Heart right ventricle (tissue), 16 donors: ENCODE data around the gene RPL10A. TPM values are rescaled to one million over a fixed set of nuclear protein-coding genes. Genes with fewer than 3 reads are reported as not detected.

Experiments
- ATAC-seq, 8 donors: fragments of 200-7000 bp; cut with Tn5 transposase; one replicate each; pipeline ENCODE4 v1.9.1; 2020; ENCODE audit warnings: mild to moderate bottlenecking in 8 of 8, moderate library complexity in 8 of 8, moderate number of reproducible peaks in 1 of 8
- DNase-seq, 2 donors: peaks; one replicate each; pipeline ENCODE4 v3.0.0-alpha.2; 2020
- H3K27ac ChIP-seq, 10 donors: fragments of 200-600 bp; sonication (generic) in 2 of 10; one replicate each; pipeline versions ENCODE4 v1.5.0 to v1.8.0; 2020 to 2022; ENCODE audit warnings: mild to moderate bottlenecking in 3 of 10
- H3K27me3 ChIP-seq, 7 donors: fragments of 200-600 bp; one replicate each; pipeline ENCODE4 v1.8.0; 2021 to 2022; ENCODE audit warnings: mild to moderate bottlenecking in 2 of 7
- H3K36me3 ChIP-seq, 9 donors: fragments of 200-600 bp; sonication (generic) in 1 of 9; one replicate each; pipeline versions ENCODE4 v1.5.0 to v1.8.0; 2020 to 2022; ENCODE audit warnings: mild to moderate bottlenecking in 2 of 9
- H3K4me1 ChIP-seq, 9 donors: fragments of 200-600 bp; sonication (generic) in 1 of 9; one replicate each; pipeline versions ENCODE4 v1.5.0 to v1.8.0; 2020 to 2022; ENCODE audit warnings: mild to moderate bottlenecking in 4 of 9
- H3K4me3 ChIP-seq, 10 donors: fragments of 200-600 bp; sonication (generic) in 2 of 10; one replicate each; pipeline versions ENCODE4 v1.5.0 to v1.8.0; 2020 to 2022; ENCODE audit warnings: mild to moderate bottlenecking in 7 of 10, moderate library complexity in 2 of 10
- H3K9me3 ChIP-seq, 11 donors: fragments of 200-600 bp in 10 of 11; sonication (generic) in 2 of 11; one replicate each; pipeline versions ENCODE4 v1.5.0 to v1.8.0; 2013 to 2022; ENCODE audit warnings: mild to moderate bottlenecking in 2 of 11, control low read depth in 1 of 11, moderate library complexity in 1 of 11
- CTCF ChIP-seq, 9 donors: fragments of 200-600 bp; sonication (generic) in 2 of 9; IDR thresholded peaks; one replicate each; pipeline versions ENCODE4 v1.5.0 to v1.8.0; 2021 to 2022; ENCODE audit warnings: antibody characterized with exemption in 9 of 9, mild to moderate bottlenecking in 5 of 9, moderate library complexity in 1 of 9
- WGBS, 2 donors: extraction: QIAGEN DNeasy Blood & Tissue Kit; methylation state at CpG; one replicate each; pipeline ENCODE4 v1.1.7; 2013; ENCODE audit warnings: inconsistent platforms in 1 of 2; 5-methylcytosine and 5-hydroxymethylcytosine counted together
- intact Hi-C, 10 donors: fragments of 100-400 bp; cut with DNase I; formaldehyde crosslinking; loops; one replicate each; pipeline versions ENCODE4 v1.11.1 to v1.14.2; 2022
- polyA plus RNA-seq, 2 donors: library from polyadenylated mRNA; stranded (reverse); fragments of 200-250 nt; gene quantifications; one replicate each; pipeline ENCODE4 v1.2.3, GENCODE V29; 2013
- total RNA-seq, 10 donors: library from RNA; stranded (reverse); fragmentation: NEBNext Ultra II Directional in 3 of 10; extraction: Animal tissue kit (Norgen Biotek cat#: 25700) in 3 of 10; gene quantifications; one replicate each; pipeline versions ENCODE4 v1.2.1 to v1.2.4, GENCODE V29; 2021 to 2023
- donor health status: Arrhythmogenic right ventricular cardiomyopathy.
- donor health status: ischemic (EF 13 %, LVEDD 7.1; RV severe dilation, severe dysfunction).
- donor health status: healthy with polysubstance abuse.
- donor health status: DM: no; HTN: yes; CAD: no.
- donor health status: DM: no; HTN: no; CAD: no.
- donor health status: ischemic (EF 25% LVEDD 6.9; RV normal size, moderate dysfunction).
- donor health status: ischemic (EF 25% LVEDD 5.7; RV mildly dilated, moderate dysfunction).
- donor health status: healthy.
- donor health status: DM: yes; HTN: yes; CAD: no.
- donor health status: Ischemic cardiomyopathy.
- donor health status: ischemic (EF 35%, LVEDD 5.7; RV mildly dilated, moderate dysfunction).
- donor health status: nonischemic (EF 11% LVEDD 7.7; RV severe dilation, severe dysfunction).
- donor health status: DM: yes; HTN: yes; CAD: no.
- donor health status: PGD.
- donor health status: ischemic (EF 29% LVEDD 5.4; RV normal size, mild dysfunction).
- donor health status: nonischemic (EF 23%, LVEDD 6.1; RV moderate dilation, normal function).

RPL10A gene
- total and polyA plus RNA-seq, 12 donors, result 231 to 1,620 (median 529) TPM

DNA sequence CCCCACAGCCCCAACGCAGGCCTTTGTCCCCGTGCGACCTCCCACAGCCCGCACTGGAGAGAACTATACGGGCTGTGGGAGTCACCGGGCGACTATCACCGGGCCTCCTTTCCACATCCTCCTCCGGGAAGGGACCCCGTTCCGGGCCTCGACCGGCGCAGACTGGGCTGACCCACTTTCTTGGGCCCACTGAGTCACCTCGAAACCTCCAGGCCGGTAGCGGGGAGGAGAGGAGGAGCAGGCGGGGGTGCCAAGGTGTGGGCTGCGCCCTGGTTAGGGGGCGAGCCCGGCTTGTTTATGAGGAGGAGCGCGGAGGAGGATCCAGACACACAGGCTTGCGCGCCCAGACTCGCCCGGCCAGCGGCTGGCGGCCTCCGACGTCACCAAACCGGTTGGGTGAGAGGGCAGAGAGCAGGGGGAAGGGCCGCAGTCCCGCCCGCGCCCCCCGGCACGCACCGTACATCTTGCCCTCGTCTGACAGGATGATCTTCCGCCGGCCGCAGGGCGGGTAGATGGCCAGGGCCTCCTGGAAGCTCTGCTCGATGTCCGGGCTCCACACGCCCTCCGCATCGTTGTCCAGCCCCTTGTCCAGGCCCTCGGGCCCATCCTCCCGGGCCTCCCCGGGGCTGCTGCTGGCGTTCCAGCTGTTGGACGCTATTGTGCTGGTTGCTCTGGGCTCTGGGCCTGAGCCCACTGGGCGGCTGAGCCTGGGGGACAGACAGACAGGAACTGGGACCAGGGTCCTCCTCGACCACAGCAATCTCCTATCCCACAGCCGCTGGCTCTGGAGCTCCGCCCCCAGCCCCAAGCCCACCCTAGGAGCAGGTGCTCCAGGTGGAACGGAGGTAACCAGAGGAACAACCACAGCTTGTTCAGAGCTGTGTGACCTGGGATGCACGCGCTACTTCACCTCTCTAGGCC, 18.1 kb downstream of the RPL10A start:
- intact Hi-C loops, result no loop called here
- Histone ChIP-seq H3K4me1 (peaks cover 15 to 67% (median 50%) of the 10 kb centered on the region in 9 donors), H3K27ac (peak overlapping the region; percentile 18 to 79 (median 70)), H3K36me3 (peaks cover 0 to 32% (median 0%) of the 10 kb centered on the region in 9 donors), H3K9me3 (no peaks in the 10 kb centered on the region), H3K27me3 (peaks cover 0 to 15% (median 0%) of the 10 kb centered on the region in 7 donors), H3K4me3 (peak overlapping the region in 8 of 10 donors; percentile 6 to 46 (median 33))
- peak in 7 of 8 donors; percentile 1 to 36 (median 8) for ATAC-seq
- 54 to 60% methylated on average over 60 to 61 of the region's 61 CpGs for WGBS, 2 donors
- peak in 1 of 2 donors; percentile 45 for DNase-seq
- TF ChIP-seq CTCF (IDR thresholded peaks at IDR 0.05), result no peak

DNA sequence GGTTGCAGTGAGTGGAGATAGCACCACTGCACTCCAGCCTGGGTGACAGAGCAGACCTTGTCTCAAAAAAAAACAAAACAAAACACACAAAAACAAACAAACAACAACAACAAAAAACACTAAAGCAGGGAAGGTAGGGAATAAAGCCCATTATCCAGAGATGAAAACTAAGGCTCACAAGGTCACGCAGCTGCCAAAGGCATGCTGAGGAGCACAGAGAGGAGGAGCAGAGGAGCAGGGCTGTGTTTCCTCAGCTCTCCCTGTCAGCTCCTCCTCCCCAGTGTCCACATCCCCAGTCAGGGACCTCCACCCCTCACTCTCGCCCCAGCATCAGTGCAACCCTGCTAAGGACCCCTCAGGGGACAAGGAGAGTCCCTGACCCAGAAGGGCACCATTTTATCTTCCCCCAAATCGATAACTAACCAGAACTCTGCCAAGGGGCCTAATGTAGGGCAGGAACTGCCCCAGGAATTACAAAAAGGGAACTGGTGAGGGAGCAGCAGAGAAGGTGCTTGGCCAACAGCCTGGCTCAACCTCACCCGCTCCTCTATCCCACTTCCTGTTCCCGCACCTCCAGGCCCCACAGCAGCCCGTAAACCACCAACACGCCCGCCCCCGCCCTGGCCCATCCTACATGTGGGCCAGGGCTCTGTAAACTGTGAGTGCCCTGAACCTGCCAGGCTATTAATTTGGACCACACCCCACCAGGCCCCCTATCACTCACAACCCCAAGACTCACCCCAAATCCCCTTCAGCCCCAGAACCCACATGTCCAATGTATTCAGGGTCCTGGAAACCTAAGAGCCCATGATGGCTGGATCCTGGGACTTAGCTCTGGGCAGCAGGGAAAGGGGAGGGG, 19.7 kb downstream of the RPL10A start:
- Histone ChIP-seq H3K36me3 (peaks cover 0 to 18% (median 0%) of the 10 kb centered on the region in 9 donors), H3K27ac (peak overlapping the region in 8 of 10 donors; percentile 36 to 97 (median 78)), H3K27me3 (peaks cover 0 to 31% (median 0%) of the 10 kb centered on the region in 7 donors), H3K9me3 (no peaks in the 10 kb centered on the region), H3K4me3 (no peak overlapping the region), H3K4me1 (peaks cover 27 to 83% (median 66%) of the 10 kb centered on the region in 9 donors)
- no peak for TF ChIP-seq CTCF (IDR thresholded peaks at IDR 0.05)
- ATAC-seq (no peak), DNase-seq (no peak)
- intact Hi-C loops, result no loop called here
- 47 to 55% methylated on average over 9 of the region's 9 CpGs for WGBS, 2 donors

DNA sequence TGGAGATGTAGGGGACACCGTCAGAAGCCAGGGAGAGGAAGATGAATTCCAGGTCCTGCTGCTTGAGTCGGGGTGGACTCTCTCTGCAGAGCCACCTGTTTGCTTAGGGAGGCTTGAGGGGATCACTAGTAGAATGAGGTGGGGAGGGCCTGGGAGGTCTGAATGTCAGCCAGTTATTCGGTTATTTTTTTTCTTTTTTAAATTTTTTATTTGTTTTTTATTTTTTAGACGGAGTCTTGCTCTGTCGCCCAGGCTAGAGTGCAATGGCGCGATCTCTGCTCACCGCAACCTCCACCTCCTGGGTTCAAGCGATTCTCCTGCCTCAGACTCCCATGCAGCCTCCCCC, 20.3 kb downstream of the RPL10A start:
- H3K4me1 ChIP-seq, result peaks cover 27 to 89% (median 72%) of the 10 kb centered on the region in 9 donors
- intact Hi-C loops, result no loop called here
- H3K27ac ChIP-seq, result peak overlapping the region in 8 of 10 donors; percentile 36 to 97 (median 78)
- ATAC-seq, result no peak
- no peak overlapping the region for H3K4me3 ChIP-seq
- TF ChIP-seq CTCF (IDR thresholded peaks at IDR 0.05), result no peak
- peaks cover 0 to 14% (median 0%) of the 10 kb centered on the region in 9 donors for H3K36me3 ChIP-seq
- no peak for DNase-seq
- no peaks in the 10 kb centered on the region for H3K9me3 ChIP-seq
- WGBS, 2 donors, result 71 to 80% methylated on average over 9 of the region's 9 CpGs
- peaks cover 0 to 35% (median 0%) of the 10 kb centered on the region in 7 donors for H3K27me3 ChIP-seq

DNA sequence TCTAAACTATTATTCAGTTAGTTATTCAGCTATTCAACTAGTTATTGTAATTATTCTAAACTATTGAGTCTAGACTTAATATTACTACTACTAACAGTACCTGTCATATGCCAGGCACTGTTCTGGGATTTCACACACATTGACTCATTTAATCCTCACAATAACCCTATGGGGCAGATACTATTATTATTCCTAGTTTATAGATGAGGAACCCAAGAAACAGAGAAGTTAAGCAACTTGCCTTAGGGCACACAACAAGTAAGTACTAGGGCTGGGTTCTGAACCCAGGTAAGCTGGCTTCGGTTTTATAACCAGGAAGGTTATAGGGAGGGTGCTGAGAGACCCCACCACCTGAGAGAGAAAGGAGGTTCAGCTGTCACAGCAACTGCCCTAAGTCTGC, 20.9 kb downstream of the RPL10A start:
- H3K36me3 ChIP-seq, result peaks cover 0 to 8% (median 0%) of the 10 kb centered on the region in 9 donors
- peaks cover 28 to 95% (median 77%) of the 10 kb centered on the region in 9 donors for H3K4me1 ChIP-seq
- ATAC-seq, result no peak
- TF ChIP-seq CTCF (IDR thresholded peaks at IDR 0.05), result no peak
- H3K9me3 ChIP-seq, result no peaks in the 10 kb centered on the region
- peaks cover 0 to 37% (median 0%) of the 10 kb centered on the region in 7 donors for H3K27me3 ChIP-seq
- 79 to 94% methylated on average over 1 of the region's 1 CpG for WGBS, 2 donors
- peak overlapping the region in 8 of 10 donors; percentile 49 to 97 (median 90) for H3K27ac ChIP-seq
- DNase-seq, result no peak
- H3K4me3 ChIP-seq, result no peak overlapping the region
- intact Hi-C loops, result no loop called here
